Measurements from ENCODE around the gene PCDH19.
"Not testable (repeated sequence)": the region's sequence is repeated elsewhere in the genome, so short reads cannot be mapped to it uniquely, and the experiment has no call there.

The PCDH19 gene, protein sequence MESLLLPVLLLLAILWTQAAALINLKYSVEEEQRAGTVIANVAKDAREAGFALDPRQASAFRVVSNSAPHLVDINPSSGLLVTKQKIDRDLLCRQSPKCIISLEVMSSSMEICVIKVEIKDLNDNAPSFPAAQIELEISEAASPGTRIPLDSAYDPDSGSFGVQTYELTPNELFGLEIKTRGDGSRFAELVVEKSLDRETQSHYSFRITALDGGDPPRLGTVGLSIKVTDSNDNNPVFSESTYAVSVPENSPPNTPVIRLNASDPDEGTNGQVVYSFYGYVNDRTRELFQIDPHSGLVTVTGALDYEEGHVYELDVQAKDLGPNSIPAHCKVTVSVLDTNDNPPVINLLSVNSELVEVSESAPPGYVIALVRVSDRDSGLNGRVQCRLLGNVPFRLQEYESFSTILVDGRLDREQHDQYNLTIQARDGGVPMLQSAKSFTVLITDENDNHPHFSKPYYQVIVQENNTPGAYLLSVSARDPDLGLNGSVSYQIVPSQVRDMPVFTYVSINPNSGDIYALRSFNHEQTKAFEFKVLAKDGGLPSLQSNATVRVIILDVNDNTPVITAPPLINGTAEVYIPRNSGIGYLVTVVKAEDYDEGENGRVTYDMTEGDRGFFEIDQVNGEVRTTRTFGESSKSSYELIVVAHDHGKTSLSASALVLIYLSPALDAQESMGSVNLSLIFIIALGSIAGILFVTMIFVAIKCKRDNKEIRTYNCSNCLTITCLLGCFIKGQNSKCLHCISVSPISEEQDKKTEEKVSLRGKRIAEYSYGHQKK (N-terminal part only)

GRCh38 chrX:100409610-100410590 is at the start of gene PCDH19:
Gene PCDH19 (minus strand): TSS chrX:100410273. CDS start chrX:100408597, 1,676 bp downstream.
- peak; percentile 6 to 16 for DNase-seq (ENCODE audit: extremely low read depth in 1 of 2, low read depth in 1 of 2)

- DNase-seq (ENCODE audit: extremely low read depth in 1 of 2, low read depth in 1 of 2): no peak
Measured at GRCh38 chrX:100449696-100450608, 39.9 kb upstream of the PCDH19 start.

DNA sequence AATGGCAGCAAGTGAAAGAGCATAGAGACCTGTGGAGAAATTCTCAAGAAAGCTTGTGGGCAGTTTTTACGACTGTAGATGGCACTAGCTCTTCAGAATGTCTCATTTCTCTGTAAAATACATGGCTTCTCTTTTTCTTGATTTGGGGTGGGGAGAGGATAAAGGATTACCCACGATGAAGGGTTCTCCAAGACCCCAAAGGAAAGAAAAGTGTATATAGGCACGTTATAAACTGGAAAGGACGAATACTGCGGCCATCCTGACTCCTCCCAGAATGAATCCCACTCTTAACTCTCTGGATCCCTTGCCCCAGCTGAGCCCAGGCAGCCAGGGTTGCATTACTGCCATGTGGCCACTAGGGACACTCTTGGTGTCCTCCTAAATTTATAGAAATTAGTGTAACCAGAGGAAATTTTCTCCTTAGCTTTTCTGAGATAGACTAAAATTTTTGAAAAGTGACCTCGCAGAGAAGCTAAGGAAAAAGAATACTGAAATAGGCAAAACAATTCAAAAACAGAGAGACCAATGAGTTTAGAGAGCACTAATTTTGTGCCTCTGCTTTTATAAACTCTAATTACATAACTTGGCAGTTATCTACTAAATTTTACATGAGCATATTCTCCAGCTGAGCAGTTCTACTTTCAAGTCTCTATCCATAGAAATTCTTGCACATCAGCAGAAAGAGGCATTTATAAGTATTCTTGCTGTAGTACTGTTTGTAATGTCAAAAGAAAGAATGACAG is 37.8 kb upstream of the PCDH19 start:
- DNase-seq (ENCODE audit: extremely low read depth in 1 of 2, low read depth in 1 of 2): no peak

DNA sequence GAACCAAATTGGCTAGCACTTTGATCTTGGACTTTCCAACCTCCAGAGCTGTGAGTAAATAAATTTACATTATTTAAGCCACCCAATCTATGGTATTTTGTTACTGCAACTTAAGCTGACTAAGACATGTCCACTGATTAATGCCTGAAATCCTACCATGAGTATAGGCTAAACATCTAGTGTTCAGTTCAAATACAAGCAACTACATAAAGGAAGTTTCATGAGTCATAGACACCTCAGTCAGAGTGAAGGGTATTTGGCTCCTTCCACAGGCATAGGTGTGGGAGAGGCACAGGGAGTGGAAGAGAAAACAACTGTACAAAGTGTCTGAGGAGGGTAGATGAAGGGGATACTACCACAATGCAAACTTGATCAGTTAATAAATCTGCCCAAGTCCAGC is 35.5 kb upstream of the PCDH19 start:
- DNase-seq (ENCODE audit: extremely low read depth in 1 of 2, low read depth in 1 of 2): no peak

DNA sequence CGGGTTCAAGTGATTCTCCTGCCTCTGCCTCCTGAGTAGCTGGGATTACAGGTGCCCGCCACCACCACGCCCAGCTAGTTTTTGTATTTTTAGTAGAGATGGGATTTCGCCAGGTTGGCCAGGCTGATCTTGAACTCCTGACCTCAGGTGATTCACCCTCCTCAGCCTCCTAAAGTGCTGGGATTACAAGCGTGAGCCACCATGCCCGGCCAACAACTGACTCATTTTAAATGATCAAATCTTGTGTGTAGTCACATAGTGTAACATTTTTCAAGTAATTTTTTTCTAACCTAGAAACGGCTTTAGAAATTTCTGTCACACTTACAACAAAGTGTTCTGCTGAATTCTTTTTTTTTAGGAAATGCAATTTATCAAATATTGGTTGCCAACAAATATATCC is 31.2 kb upstream of the PCDH19 start:
- not testable (repeated sequence) for DNase-seq (ENCODE audit: extremely low read depth in 1 of 2, low read depth in 1 of 2)

DNA sequence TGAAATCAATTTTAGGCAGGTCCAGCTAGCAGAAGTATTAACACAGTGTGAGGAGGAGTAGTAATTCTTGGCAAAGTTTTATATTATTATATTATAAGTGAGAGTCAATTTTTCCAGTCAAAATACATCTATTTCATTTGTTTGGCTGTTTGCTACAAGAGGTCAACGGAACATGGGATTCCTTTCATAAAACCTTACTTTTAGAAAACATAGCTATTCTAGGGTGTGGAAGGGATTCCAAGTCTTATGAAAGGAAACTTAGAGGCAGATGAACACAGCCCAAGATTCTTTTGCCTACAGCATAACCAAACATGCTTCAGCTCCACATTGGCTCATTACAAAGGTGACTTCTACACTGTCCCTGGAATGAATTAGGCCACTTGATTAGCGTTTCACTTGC is 29.9 kb upstream of the PCDH19 start:
- no peak for DNase-seq (ENCODE audit: extremely low read depth in 1 of 2, low read depth in 1 of 2)

DNA sequence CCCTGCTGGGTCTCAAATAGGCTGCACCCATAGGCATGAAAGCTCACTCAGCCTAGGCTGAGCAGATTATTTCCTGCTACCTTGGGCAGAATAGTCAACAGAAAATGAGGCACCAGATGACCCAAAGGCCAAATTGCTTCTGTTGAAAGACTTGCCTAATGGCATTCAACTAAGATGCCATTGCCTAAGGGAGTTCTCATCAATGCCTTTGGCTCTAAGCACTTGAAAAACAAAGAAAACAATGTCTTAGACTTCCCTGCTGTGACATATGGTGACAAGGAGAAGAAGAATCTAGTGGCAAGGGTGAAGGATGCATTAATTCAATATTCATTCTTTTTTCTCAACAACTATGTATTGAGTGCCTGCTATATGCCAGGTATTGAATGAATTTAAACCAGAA is 25.7 kb upstream of the PCDH19 start:
- no peak for DNase-seq (ENCODE audit: extremely low read depth in 1 of 2, low read depth in 1 of 2)

DNA sequence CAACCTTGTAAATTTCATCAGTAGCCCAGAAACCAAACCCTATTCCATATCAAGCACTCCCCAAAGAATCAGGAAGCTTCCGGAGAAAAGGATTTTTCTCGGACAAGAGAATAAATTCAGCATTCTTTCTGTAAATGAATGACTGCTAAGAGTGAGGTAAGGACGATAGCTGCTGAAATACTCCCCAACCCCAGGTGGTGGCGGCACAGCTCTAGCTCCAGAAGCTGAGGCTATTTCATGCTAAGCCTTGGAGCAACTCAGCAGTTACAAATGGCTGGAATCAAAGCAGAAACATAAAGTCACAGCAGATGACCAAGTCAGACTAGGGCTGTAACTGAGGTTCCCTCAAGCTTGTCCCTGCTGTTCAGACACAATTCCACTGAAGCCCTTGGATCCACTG is 13.9 kb upstream of the PCDH19 start:
- no peak for DNase-seq (ENCODE audit: extremely low read depth in 1 of 2, low read depth in 1 of 2)

DNA sequence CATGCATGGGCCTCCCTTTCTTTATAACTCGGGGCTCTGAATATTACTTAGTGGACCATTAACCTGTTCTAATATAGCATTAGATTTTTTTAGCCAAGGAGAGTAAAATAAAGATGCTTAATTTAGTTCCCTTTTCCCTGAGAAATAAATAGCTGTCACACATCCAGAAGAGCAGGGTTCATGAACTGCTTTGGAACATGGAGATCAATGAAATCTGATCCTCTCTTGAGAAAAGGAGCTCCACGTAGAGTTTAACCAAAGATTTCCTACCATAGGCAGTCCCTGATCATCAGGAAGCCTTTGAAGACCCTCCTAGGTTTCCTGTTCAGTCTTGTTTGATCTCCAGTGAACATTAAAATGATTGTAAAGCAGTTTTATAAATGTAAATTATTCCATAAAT is 8.5 kb upstream of the PCDH19 start:
- no peak for DNase-seq (ENCODE audit: extremely low read depth in 1 of 2, low read depth in 1 of 2)

GRCh38 chrX:100417681-100418080 is 7.6 kb upstream of the PCDH19 start:
- DNase-seq (ENCODE audit: extremely low read depth in 1 of 2, low read depth in 1 of 2): no peak

GRCh38 chrX:100413229-100413628 is 3.2 kb upstream of the PCDH19 start:
- DNase-seq (ENCODE audit: extremely low read depth in 1 of 2, low read depth in 1 of 2): no peak

GRCh38 chrX:100411802-100412715 is 2.0 kb upstream of the PCDH19 start:
- no peak for DNase-seq (ENCODE audit: extremely low read depth in 1 of 2, low read depth in 1 of 2)

DNA sequence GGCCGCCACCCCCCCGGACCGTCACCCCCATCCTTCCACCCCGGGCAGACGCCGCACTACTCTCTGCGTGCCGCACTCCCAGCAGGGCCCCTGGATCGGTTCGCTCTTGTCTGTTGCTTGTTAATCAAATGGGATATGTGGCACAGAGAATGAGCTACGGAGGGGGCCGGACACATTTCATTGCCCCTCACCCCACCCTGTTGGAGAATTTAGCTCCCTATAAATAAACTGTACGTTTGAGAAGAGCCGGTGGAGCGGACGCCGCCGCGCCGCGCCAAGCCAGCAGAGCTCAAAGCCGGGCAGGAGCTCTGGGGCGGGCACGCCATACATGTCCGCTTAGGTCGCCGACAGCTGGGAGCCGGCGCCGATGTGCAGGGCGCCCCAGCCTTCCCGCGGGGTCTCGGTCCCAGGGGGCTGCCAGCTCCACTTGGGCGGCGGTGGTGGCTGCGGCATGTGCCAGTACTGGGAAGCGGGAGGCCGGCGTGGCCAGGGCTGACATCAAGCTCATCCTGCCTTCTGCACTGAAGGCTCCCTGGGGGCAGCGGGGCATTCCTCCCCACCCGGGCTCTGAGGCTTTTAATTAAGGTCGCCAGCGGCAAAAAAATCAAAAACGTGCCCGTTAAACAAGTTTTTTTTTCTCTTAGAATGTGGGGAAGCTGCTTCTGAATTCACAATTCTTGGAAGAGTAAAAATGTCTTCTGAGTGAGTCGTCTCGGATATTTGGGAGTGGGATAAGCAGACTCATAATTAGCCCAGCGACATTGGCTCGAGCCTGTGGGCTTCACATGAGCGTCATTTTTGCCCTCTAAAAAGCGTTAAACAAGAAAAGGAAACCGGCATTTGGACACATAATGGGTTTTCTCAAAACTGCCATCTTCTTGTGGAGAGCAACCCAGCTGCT is 1.1 kb upstream of the PCDH19 start:
- no peak for DNase-seq (ENCODE audit: extremely low read depth in 1 of 2, low read depth in 1 of 2)

DNA sequence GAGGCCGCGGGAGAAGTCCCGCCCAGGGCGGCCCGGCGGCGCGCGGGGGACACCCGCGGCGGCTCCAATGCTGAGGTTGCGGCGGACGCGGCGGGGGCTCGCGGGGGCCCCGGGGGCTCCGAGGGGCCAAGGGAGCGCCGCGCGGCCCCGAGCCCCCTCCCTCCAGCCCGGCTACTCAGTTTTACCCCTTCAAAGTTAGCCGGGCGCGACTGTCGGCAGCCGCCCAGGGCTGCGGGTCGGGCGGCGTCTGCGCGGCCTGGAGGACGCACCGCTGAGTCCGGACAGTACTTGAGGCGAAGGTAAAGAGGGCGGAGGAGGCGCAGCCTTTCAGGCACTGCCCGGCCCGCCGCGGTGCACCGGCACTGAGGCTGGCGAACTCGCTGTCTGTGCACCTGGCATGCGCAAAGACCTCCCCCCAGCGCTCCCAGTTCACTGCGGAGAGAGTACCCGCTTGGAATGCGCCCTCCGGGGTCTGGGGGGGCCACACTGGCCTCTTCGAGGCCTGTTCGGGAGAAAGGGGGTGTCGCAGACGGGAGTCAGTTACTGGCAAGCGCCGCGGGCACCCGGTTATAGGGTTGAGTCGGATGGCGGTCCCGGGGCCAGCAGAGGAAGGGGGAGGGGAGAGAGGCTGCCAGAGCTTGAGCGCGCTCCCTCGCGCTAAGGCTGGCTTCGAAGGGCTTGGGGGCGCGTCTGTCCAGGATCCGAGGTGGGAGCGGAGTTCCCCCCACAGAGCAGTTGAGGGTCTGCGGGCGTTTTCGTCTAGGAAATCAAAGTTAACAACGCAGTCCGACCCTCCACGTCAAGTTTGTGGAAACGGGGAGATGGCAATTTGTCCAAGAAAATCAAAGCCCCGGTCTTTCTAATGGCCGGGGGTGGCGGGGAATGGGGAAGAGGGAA is 1.1 kb downstream of the PCDH19 start:
- DNase-seq (ENCODE audit: extremely low read depth in 1 of 2, low read depth in 1 of 2): no peak

GRCh38 chrX:100407784-100408712 is 2.0 kb downstream of the PCDH19 start:
- DNase-seq (ENCODE audit: extremely low read depth in 1 of 2, low read depth in 1 of 2): no peak

All from stimulated activated CD8-positive, alpha-beta memory T cell treated with anti-CD3 and anti-CD28 coated beads, Interleukin-7, amount 100 ng/mL, for 48 hours (primary cell).